GM21786 (cell line): ENCODE results near the gene COPS3.
"Not testable (repeated sequence)": the region's sequence is repeated elsewhere in the genome, so short reads cannot be mapped to it uniquely, and the experiment has no call there.

Experiments
- ATAC-seq: cut with Tn5 transposase; IDR thresholded peaks from one replicate; pipeline ENCODE4 v1.9.1; 2021; ENCODE audit not compliant: unreplicated experiment

Gene COPS3

GRCh38 chr17:17303010-17303846, 22.2 kb upstream of the COPS3 start, which contains the start of gene NT5M:
TSS of gene NT5M (plus strand) at chr17:17303373. CDS start at chr17:17303551, 178 bp downstream.
- ATAC-seq, result peak; percentile 47

GRCh38 chr17:17301659-17302058, 20.6 kb upstream of the COPS3 start:
- not testable (repeated sequence) for ATAC-seq

GRCh38 chr17:17300624-17301568, 19.9 kb upstream of the COPS3 start:
- ATAC-seq, result peak; percentile 39

- ATAC-seq, result no peak
Measured at GRCh38 chr17:17298108-17298507, 17.1 kb upstream of the COPS3 start.

- ATAC-seq, result no peak
Measured at GRCh38 chr17:17297217-17297616, 16.2 kb upstream of the COPS3 start.

- ATAC-seq, result no peak
Measured at GRCh38 chr17:17295141-17295540, 14.1 kb upstream of the COPS3 start.

GRCh38 chr17:17289701-17290100, 8.7 kb upstream of the COPS3 start:
- ATAC-seq, result no peak

- ATAC-seq, result no peak
Measured at GRCh38 chr17:17289086-17289485, 8.0 kb upstream of the COPS3 start.

GRCh38 chr17:17285951-17286350, 4.9 kb upstream of the COPS3 start:
- no peak for ATAC-seq

GRCh38 chr17:17279316-17279715, 1.7 kb downstream of the COPS3 start:
- no peak for ATAC-seq

GRCh38 chr17:17277431-17277830, 3.6 kb downstream of the COPS3 start:
- not testable (repeated sequence) for ATAC-seq

- no peak for ATAC-seq
Measured at GRCh38 chr17:17275971-17276370, 5.1 kb downstream of the COPS3 start.

- no peak for ATAC-seq
Measured at GRCh38 chr17:17269926-17270773, 10.9 kb downstream of the COPS3 start.

- ATAC-seq, result no peak
Measured at GRCh38 chr17:17264430-17264829, 16.6 kb downstream of the COPS3 start.

GRCh38 chr17:17258998-17259397, 22.0 kb downstream of the COPS3 start:
- no peak for ATAC-seq

- ATAC-seq, result no peak
Measured at GRCh38 chr17:17258011-17258410, 23.0 kb downstream of the COPS3 start.

- no peak for ATAC-seq
Measured at GRCh38 chr17:17256316-17256715, 24.7 kb downstream of the COPS3 start.

GRCh38 chr17:17255689-17256088, 25.4 kb downstream of the COPS3 start:
- not testable (repeated sequence) for ATAC-seq

GRCh38 chr17:17254036-17254435, 27.0 kb downstream of the COPS3 start:
- ATAC-seq, result no peak

GRCh38 chr17:17253406-17253805, 27.6 kb downstream of the COPS3 start:
- ATAC-seq, result no peak
